Spleen (tissue), 11 donors: ENCODE data around the gene RDH12. TPM values are rescaled to one million over a fixed set of nuclear protein-coding genes. Genes with fewer than 3 reads are reported as not detected.

Experiments used
- DNase-seq: peaks from one replicate; pipeline ENCODE4 v3.0.0-alpha.2; 2020
- H3K27ac ChIP-seq, 8 donors: fragments of 200-600 bp; sonication (generic) in 7 of 8; 1 replicate in 4 of 8; 2 replicates in 4 of 8; pipeline versions ENCODE4 v1.5.0 to v1.8.0; 2016 to 2021; ENCODE audit warnings: inconsistent platforms in 4 of 8, mild to moderate bottlenecking in 4 of 8, moderate library complexity in 1 of 8
- H3K27me3 ChIP-seq, 7 donors: fragments of 200-600 bp; sonication (generic) in 6 of 7; replicated peaks in 1 of 7; 1 replicate in 4 of 7; 2 replicates in 3 of 7; pipeline versions ENCODE4 v1.5.0 to v1.8.0; 2016 to 2021; ENCODE audit warnings: inconsistent platforms in 3 of 7, mild to moderate bottlenecking in 1 of 7
- H3K36me3 ChIP-seq, 6 donors: fragments of 200-600 bp; sonication (generic) in 5 of 6; 1 replicate in 4 of 6; 2 replicates in 2 of 6; pipeline versions ENCODE4 v1.5.0 to v1.8.0; 2016 to 2021; ENCODE audit warnings: inconsistent platforms in 2 of 6
- H3K4me1 ChIP-seq, 6 donors: fragments of 200-600 bp; sonication (generic) in 5 of 6; 1 replicate in 3 of 6; 2 replicates in 3 of 6; pipeline versions ENCODE4 v1.5.0 to v1.8.0; 2016 to 2021; ENCODE audit warnings: inconsistent platforms in 3 of 6
- H3K4me3 ChIP-seq, 8 donors: fragments of 200-600 bp; sonication (generic) in 7 of 8; 1 replicate in 4 of 8; 2 replicates in 4 of 8; pipeline versions ENCODE4 v1.5.0 to v1.8.0; 2016 to 2021; ENCODE audit warnings: inconsistent platforms in 4 of 8, mild to moderate bottlenecking in 4 of 8, moderate library complexity in 2 of 8
- H3K9me3 ChIP-seq, 8 donors: fragments of 200-600 bp; sonication (generic) in 7 of 8; 1 replicate in 4 of 8; 2 replicates in 4 of 8; pipeline versions ENCODE4 v1.5.0 to v1.8.0; 2016 to 2021; ENCODE audit warnings: inconsistent platforms in 4 of 8
- CTCF ChIP-seq, 11 experiments: fragments of 200-600 bp in 7 of 11; fragments of 450-650 bp in 4 of 11; sonication (generic) in 4 of 11; IDR thresholded peaks in 8 of 11; conservative IDR thresholded peaks in 3 of 11; 1 replicate in 7 of 11; 2 replicates in 4 of 11; pipeline versions ENCODE4 v1.4.0 to v1.8.0; 2016 to 2021; ENCODE audit warnings: antibody characterized with exemption in 11 of 11, inconsistent platforms in 4 of 11, mild to moderate bottlenecking in 1 of 11
- POLR2A ChIP-seq, 3 donors: fragments of 450-650 bp; IDR thresholded peaks; one replicate each; pipeline ENCODE4 v1.5.1; 2017; ENCODE audit warnings: antibody characterized with exemption in 3 of 3, mild to moderate bottlenecking in 1 of 3
- POLR2AphosphoS5 ChIP-seq, 3 donors: sonication (generic); formaldehyde crosslinking; IDR thresholded peaks; one replicate each; pipeline ENCODE4 v1.5.1; 2017; ENCODE audit warnings: antibody characterized with exemption in 3 of 3
- WGBS, 5 donors: extraction: QIAGEN DNeasy Blood & Tissue Kit in 3 of 5; methylation state at CpG; one replicate each; pipeline versions ENCODE4 v1.1.5 to v1.1.7; 2013 to 2018; 5-methylcytosine and 5-hydroxymethylcytosine counted together
- intact Hi-C: fragments of 100-400 bp; cut with DNase I; formaldehyde crosslinking; loops from one replicate; pipeline ENCODE4 v1.15.0; 2023; ENCODE audit warnings: low total_unique reads
- polyA plus RNA-seq, 3 donors: library from polyadenylated mRNA; stranded (reverse); fragments of 200-250 nt; gene quantifications; one replicate each; pipeline ENCODE4 v1.2.1, GENCODE V29; 2013
- total RNA-seq, 7 donors: library from RNA; depleted of rRNA in 3 of 7; stranded (reverse); fragments of >200 nt in 3 of 7; fragmentation: NEBNext Ultra II Directional in 4 of 7; extraction: Animal tissue kit (Norgen Biotek cat#: 25700) in 4 of 7; gene quantifications; one replicate each; pipeline versions ENCODE4 v1.1.0 to v1.2.1, GENCODE V29; 2016 to 2021
- donor health status: healthy with polysubstance abuse.
- donor health status: DM: no; HTN: no; CAD: no; lungs with moderate emphysema.
- donor health status: DM: no; HTN: no; CAD: no.
- donor health status: Bipolar disorder and iron deficiency.
- donor health status: healthy.
- donor health status: DM: no; HTN: no; CAD: no.
- donor health status: DM: yes; HTN: yes; CAD: no.

Gene RDH12
- total and polyA plus RNA-seq, 10 donors, result 0.08 to 0.10 TPM; not detected in 8

DNA sequence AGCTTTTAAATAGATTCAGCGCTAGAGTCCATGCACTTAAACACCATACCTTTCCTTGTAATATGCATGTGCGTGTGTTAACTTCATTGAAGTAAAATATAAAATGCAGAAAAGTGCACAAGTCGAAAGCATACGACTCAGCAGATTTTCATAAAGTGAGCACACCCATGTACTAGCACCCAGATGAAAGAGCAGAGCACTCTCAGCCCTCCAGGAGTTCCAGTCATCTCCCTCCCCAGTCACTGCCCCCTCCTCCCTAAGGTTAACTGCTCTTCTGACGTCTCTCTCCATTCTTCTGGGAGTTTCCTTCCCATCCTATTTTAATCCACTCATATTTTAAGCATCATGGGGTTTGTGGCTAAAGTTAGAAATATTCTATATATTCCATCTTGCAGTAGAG lies 20.2 kb downstream of the RDH12 start:
- Histone ChIP-seq H3K27ac (no peak overlapping the region), H3K4me3 (no peak overlapping the region), H3K9me3 (no peaks in the 10 kb centered on the region), H3K27me3 (peaks cover 0 to 51% (median 0%) of the 10 kb centered on the region in 7 donors), H3K36me3 (no peaks in the 10 kb centered on the region), H3K4me1 (peaks cover 0 to 11% (median 2%) of the 10 kb centered on the region in 6 donors)
- intact Hi-C loops, result no loop called here
- DNase-seq, result no peak
- WGBS, 5 donors, result 64 to 74% (median 68%) methylated on average over 5 of the region's 5 CpGs
- TF ChIP-seq POLR2AphosphoS5 (IDR thresholded peaks at IDR 0.05) (no peak), CTCF (IDR thresholded peaks at IDR 0.05 in 8 of 11, conservative IDR thresholded peaks at IDR 0.05 in 3 of 11) (no peak), POLR2A (IDR thresholded peaks at IDR 0.05) (no peak)

- 10 to 29% (median 19%) methylated on average over 3 of the region's 3 CpGs for WGBS, 5 donors
- no peak for TF ChIP-seq POLR2AphosphoS5 (IDR thresholded peaks at IDR 0.05)
- no peak for TF ChIP-seq POLR2A (IDR thresholded peaks at IDR 0.05)
- TF ChIP-seq CTCF (IDR thresholded peaks at IDR 0.05 in 8 of 11, conservative IDR thresholded peaks at IDR 0.05 in 3 of 11), result no peak
- DNase-seq, result no peak
- no peak overlapping the region for H3K27ac ChIP-seq
- H3K27me3 ChIP-seq, result peaks cover 0 to 51% (median 0%) of the 10 kb centered on the region in 7 donors
- intact Hi-C loops, result no loop called here
- H3K36me3 ChIP-seq, result no peaks in the 10 kb centered on the region
- H3K9me3 ChIP-seq, result no peaks in the 10 kb centered on the region
- H3K4me1 ChIP-seq, result peaks cover 0 to 11% (median 2%) of the 10 kb centered on the region in 6 donors
- H3K4me3 ChIP-seq, result no peak overlapping the region
Measured at GRCh38 chr14:67722293-67722692, 20.6 kb downstream of the RDH12 start.

DNA sequence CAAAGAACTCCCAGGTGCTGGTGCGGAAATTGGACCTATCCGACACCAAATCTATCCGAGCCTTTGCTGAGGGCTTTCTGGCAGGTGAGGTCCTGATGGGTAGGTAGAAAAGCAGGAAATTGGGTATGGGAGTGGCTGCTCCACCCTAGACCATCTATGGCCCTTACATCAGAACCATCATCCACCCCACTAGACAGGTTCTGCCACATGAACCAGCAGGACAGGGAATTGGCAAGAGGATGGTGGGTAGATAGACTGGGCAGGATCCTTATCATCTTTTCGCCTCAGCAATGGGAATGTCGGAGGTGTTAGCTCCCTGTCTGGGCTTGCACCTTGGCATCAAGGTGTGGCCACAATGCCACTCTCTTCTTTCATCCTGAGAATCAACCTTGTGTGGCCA lies 23.5 kb downstream of the RDH12 start:
- Histone ChIP-seq H3K27ac (no peak overlapping the region), H3K9me3 (no peaks in the 10 kb centered on the region), H3K27me3 (peaks cover 0 to 57% (median 0%) of the 10 kb centered on the region in 7 donors), H3K36me3 (no peaks in the 10 kb centered on the region), H3K4me1 (peaks cover 0 to 11% (median 2%) of the 10 kb centered on the region in 6 donors), H3K4me3 (no peak overlapping the region)
- intact Hi-C loops, result no loop called here
- WGBS, 5 donors, result 93 to 99% (median 93%) methylated on average over 5 of the region's 5 CpGs
- TF ChIP-seq CTCF (IDR thresholded peaks at IDR 0.05 in 8 of 11, conservative IDR thresholded peaks at IDR 0.05 in 3 of 11), result no peak
- no peak for TF ChIP-seq POLR2A (IDR thresholded peaks at IDR 0.05)
- TF ChIP-seq POLR2AphosphoS5 (IDR thresholded peaks at IDR 0.05), result no peak
- no peak for DNase-seq

DNA sequence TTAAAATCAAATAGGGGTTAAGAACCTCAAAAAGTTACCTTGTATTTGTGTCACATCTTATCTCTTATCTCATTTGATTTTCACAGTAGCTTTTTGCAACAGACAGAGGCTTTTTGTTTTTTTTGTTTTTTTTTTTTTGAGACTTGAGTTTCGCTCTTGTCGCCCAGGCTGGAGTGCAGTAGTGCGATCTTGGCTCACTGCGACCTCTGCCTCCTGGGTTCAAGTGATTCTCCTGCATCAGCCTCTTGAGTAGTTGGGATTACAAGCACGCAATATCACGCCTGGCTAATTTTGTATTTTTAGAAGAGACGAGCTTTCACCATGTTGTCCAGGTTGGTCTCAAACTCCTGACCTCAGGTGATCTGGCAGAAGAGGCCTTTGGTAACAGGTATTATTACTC lies 25.7 kb downstream of the RDH12 start:
- no peak for DNase-seq
- no peaks in the 10 kb centered on the region for H3K9me3 ChIP-seq
- peaks cover 0 to 7% (median 1%) of the 10 kb centered on the region in 6 donors for H3K4me1 ChIP-seq
- intact Hi-C loops, result no loop called here
- peaks cover 0 to 44% (median 0%) of the 10 kb centered on the region in 7 donors for H3K27me3 ChIP-seq
- no peak overlapping the region for H3K4me3 ChIP-seq
- no peak overlapping the region for H3K27ac ChIP-seq
- WGBS, 5 donors, result 91 to 96% (median 95%) methylated on average over 7 of the region's 7 CpGs
- H3K36me3 ChIP-seq, result no peaks in the 10 kb centered on the region
- TF ChIP-seq CTCF (IDR thresholded peaks at IDR 0.05 in 8 of 11, conservative IDR thresholded peaks at IDR 0.05 in 3 of 11), result no peak
- no peak for TF ChIP-seq POLR2A (IDR thresholded peaks at IDR 0.05)
- TF ChIP-seq POLR2AphosphoS5 (IDR thresholded peaks at IDR 0.05), result no peak
